ENCODE data around the gene PLEKHA7.
"Not testable (repeated sequence)": the region's sequence is repeated elsewhere in the genome, so short reads cannot be mapped to it uniquely, and the experiment has no call there.

Gene PLEKHA7, protein sequence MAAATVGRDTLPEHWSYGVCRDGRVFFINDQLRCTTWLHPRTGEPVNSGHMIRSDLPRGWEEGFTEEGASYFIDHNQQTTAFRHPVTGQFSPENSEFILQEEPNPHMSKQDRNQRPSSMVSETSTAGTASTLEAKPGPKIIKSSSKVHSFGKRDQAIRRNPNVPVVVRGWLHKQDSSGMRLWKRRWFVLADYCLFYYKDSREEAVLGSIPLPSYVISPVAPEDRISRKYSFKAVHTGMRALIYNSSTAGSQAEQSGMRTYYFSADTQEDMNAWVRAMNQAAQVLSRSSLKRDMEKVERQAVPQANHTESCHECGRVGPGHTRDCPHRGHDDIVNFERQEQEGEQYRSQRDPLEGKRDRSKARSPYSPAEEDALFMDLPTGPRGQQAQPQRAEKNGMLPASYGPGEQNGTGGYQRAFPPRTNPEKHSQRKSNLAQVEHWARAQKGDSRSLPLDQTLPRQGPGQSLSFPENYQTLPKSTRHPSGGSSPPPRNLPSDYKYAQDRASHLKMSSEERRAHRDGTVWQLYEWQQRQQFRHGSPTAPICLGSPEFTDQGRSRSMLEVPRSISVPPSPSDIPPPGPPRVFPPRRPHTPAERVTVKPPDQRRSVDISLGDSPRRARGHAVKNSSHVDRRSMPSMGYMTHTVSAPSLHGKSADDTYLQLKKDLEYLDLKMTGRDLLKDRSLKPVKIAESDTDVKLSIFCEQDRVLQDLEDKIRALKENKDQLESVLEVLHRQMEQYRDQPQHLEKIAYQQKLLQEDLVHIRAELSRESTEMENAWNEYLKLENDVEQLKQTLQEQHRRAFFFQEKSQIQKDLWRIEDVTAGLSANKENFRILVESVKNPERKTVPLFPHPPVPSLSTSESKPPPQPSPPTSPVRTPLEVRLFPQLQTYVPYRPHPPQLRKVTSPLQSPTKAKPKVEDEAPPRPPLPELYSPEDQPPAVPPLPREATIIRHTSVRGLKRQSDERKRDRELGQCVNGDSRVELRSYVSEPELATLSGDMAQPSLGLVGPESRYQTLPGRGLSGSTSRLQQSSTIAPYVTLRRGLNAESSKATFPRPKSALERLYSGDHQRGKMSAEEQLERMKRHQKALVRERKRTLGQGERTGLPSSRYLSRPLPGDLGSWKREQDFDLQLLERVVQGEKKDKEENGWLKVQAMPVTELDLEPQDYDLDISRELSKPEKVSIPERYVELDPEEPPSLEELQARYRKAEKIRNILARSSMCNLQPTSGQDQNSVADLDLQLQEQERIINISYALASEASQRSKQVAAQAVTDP

DNA sequence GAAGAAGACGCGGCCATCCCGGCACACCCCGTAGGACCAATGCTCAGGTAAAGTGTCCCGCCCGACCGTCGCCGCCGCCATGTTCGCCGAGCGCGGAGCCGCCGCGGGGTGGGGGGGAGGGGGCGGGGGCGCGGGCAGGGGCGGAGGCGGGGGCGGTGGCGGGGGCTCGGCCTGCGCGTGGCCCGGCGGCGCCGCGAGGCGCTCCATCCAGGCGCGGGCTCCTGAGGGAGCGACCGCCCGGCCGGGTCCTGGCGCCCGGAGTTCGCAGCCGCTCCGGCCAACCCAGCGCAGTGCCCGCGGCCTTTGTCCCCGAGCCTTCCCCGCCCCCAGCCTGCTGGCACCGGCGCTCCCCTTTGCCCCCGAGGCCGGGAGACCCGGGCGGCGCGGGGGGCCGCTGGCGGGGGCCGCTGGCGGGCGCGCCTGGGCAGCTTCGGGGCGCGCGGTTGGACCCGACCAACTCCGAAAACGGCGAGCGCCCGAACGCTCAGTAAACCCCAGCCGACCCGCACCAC lies at the start of gene PLEKHA7:
PLEKHA7 (minus strand) TSS at position 94 of the 512 bp plus-strand sequence; CDS start at position 81, 13 bp downstream.
- Histone ChIP-seq H4K20me1 (ENCODE audit: insufficient read depth) (no peaks in the 10 kb centered on the region), H3K27ac (peak within 1 kb of the TSS; percentile 13; the same call in 1 of the 2 replicates), H3K4me3 (IDR thresholded peaks at IDR 0.05; ENCODE audit: insufficient read depth, low read depth, low read length) (no peak within 1 kb of the TSS), H2AFZ (ENCODE audit: low read depth) (peak within 1 kb of the TSS; percentile 77), H3K27me3 (ENCODE audit: insufficient read depth, low read depth) (no peaks in the 10 kb centered on the region), H3K36me3 (ENCODE audit: insufficient read depth) (no peaks in the 10 kb centered on the region), H3K9ac (peak within 1 kb of the TSS; percentile 69; the same call in 1 of the 2 replicates), H3K4me1 (ENCODE audit: low read depth, poor library complexity, severe bottlenecking) (peaks cover 40% of the 10 kb centered on the region), H3K4me2 (peak within 1 kb of the TSS; percentile 89), H3K79me2 (ENCODE audit: insufficient read depth, low read depth) (0 out of 2 replicates have a peak, but pooled peaks cover 3% of the 10 kb centered on the region)
- TF ChIP-seq, protein P1, sequence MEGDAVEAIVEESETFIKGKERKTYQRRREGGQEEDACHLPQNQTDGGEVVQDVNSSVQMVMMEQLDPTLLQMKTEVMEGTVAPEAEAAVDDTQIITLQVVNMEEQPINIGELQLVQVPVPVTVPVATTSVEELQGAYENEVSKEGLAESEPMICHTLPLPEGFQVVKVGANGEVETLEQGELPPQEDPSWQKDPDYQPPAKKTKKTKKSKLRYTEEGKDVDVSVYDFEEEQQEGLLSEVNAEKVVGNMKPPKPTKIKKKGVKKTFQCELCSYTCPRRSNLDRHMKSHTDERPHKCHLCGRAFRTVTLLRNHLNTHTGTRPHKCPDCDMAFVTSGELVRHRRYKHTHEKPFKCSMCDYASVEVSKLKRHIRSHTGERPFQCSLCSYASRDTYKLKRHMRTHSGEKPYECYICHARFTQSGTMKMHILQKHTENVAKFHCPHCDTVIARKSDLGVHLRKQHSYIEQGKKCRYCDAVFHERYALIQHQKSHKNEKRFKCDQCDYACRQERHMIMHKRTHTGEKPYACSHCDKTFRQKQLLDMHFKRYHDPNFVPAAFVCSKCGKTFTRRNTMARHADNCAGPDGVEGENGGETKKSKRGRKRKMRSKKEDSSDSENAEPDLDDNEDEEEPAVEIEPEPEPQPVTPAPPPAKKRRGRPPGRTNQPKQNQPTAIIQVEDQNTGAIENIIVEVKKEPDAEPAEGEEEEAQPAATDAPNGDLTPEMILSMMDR (conservative IDR thresholded peaks at IDR 0.05; ENCODE audit: low read depth, low read length) = no peak

DNA sequence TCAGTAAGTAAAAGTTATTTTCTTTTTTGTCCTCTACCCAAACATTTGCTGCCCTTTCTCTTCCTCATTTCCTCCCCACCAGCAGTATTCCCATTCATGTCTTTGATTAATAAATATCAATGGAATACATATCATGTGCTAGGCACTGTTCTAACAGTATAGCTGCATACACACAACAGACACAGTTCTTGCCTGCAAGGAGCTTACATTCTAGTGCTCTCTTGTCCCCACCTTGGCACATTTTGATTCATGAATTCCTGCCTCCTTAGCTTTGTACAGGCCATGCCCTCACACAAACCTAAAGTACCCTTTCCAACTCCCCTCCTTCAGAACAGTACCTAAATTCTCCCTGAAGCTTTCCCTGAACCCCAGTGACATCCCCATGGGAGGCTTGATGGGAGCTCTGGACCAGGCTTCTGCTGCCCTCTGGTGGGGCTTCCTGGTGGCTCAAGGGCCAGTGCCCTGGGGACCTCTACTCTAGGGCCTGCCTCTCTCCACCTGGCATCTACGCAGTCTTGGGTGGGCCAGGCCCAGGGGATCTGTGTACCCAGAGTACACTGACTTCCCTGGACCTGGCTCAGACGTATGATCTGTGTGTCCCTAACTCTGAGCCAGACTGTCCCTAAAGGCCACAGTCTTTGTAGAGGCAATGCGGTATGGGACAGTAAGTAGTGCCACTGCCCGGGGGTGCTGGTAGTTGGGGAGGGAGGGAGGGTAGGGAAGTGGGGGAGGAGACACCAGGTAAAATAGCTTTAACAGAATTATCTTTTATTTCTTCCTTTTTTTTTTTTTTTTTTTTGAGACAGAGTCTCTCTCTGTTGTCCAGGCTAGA lies 49.2 kb upstream of the PLEKHA7 start:
- Histone ChIP-seq H3K9ac (no peak overlapping the region), H4K20me1 (ENCODE audit: insufficient read depth) (no peaks in the 10 kb centered on the region), H3K4me1 (ENCODE audit: low read depth, poor library complexity, severe bottlenecking) (no peaks in the 10 kb centered on the region), H3K4me2 (no peak overlapping the region), H3K36me3 (ENCODE audit: insufficient read depth) (no peaks in the 10 kb centered on the region), H3K27ac (no peak overlapping the region), H3K79me2 (ENCODE audit: insufficient read depth, low read depth) (no peaks in the 10 kb centered on the region), H3K4me3 (IDR thresholded peaks at IDR 0.05; ENCODE audit: insufficient read depth, low read depth, low read length) (no peak overlapping the region), H2AFZ (ENCODE audit: low read depth) (no peak overlapping the region), H3K27me3 (ENCODE audit: insufficient read depth, low read depth) (no peaks in the 10 kb centered on the region)
- TF ChIP-seq, protein P1 (conservative IDR thresholded peaks at IDR 0.05; ENCODE audit: low read depth, low read length) = peak; percentile 91

DNA sequence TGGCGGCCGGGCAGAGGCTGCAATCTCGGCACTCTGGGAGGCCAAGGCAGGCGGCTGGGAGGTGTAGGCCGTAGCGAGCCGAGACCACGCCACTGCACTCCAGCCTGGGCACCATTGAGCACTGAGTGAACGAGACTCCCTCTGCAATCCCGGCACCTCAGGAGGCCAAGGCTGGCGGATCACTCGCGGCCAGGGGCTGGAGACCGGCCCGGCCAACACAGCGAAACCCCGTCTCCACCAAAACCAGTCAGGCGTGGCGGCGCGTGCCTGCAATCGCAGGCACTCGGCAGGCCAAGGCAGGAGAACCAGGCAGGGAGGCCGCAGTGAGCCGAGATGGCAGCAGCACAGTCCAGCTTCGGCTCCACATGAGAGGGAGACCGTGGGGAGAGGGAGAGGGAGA lies 36.9 kb upstream of the PLEKHA7 start:
- H3K4me1 ChIP-seq (ENCODE audit: low read depth, poor library complexity, severe bottlenecking); H2AFZ ChIP-seq (ENCODE audit: low read depth); H4K20me1 ChIP-seq (ENCODE audit: insufficient read depth); H3K36me3 ChIP-seq (ENCODE audit: insufficient read depth); H3K4me2 ChIP-seq; H3K27ac ChIP-seq; H3K79me2 ChIP-seq (ENCODE audit: insufficient read depth, low read depth); H3K4me3 ChIP-seq (IDR thresholded peaks at IDR 0.05; ENCODE audit: insufficient read depth, low read depth, low read length); H3K27me3 ChIP-seq (ENCODE audit: insufficient read depth, low read depth); H3K9ac ChIP-seq: not testable (repeated sequence)

DNA sequence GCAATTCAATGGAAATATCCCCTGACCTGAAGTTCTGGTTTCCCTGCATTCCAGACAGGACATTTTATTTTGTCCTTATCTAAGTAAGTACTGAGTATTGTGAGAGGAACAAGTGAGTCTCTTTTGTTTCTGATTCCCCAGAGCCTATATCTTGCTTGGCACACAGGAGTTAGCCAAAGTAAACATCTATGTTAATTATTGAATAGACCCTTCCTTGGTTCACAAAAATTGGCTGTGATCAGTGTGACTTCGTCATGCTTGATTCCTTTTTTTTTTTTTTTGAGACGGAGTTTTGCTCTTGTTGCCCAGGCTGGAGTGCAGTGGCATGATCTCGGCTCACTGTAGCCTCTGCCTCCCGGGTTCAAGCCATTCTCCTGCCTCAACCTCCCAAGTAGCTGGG lies 34.3 kb upstream of the PLEKHA7 start:
- not testable (repeated sequence) for H3K4me3 ChIP-seq (IDR thresholded peaks at IDR 0.05; ENCODE audit: insufficient read depth, low read depth, low read length); H2AFZ ChIP-seq (ENCODE audit: low read depth); H3K9ac ChIP-seq; H3K4me2 ChIP-seq; H4K20me1 ChIP-seq (ENCODE audit: insufficient read depth); H3K4me1 ChIP-seq (ENCODE audit: low read depth, poor library complexity, severe bottlenecking); H3K36me3 ChIP-seq (ENCODE audit: insufficient read depth); H3K27ac ChIP-seq; H3K79me2 ChIP-seq (ENCODE audit: insufficient read depth, low read depth); H3K27me3 ChIP-seq (ENCODE audit: insufficient read depth, low read depth)
